WI38 (cell line): ENCODE measurements around the gene SUPT5H.

ENCODE experiments used
- H3K4me3 ChIP-seq: 2 replicates; pipeline ENCODE4 v1.5.1; 2011; ENCODE audit warnings: low read depth, mild to moderate bottlenecking, control low read depth, low read length
- TF ChIP-seq, protein P1 (sequence below): IDR thresholded peaks from 2 replicates; pipeline ENCODE4 v1.5.1; 2012; ENCODE audit warnings: low read depth, mild to moderate bottlenecking, control low read depth, low read length

Gene SUPT5H

DNA sequence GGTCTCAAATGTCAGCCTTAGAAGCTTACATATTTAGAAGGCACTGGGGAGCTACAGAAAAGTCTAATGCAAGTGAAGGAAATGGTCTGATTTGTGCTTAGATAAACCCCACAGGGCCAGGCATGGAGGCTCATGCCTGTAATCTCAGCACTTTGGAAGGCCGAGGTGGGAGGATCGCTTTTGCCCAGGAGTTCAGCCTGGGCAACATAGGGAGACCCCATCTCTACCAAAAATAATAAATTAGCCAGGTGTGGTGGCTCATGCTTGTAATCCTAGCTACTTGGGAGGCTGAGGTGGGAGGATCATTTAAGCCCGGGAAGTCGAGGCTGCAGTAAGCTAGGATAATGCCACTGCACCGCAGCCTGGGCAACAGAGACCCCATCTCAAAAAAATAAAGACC, 50.7 kb downstream of the SUPT5H start:
- H3K4me3 ChIP-seq: no peak overlapping the region
- TF ChIP-seq, protein P1, sequence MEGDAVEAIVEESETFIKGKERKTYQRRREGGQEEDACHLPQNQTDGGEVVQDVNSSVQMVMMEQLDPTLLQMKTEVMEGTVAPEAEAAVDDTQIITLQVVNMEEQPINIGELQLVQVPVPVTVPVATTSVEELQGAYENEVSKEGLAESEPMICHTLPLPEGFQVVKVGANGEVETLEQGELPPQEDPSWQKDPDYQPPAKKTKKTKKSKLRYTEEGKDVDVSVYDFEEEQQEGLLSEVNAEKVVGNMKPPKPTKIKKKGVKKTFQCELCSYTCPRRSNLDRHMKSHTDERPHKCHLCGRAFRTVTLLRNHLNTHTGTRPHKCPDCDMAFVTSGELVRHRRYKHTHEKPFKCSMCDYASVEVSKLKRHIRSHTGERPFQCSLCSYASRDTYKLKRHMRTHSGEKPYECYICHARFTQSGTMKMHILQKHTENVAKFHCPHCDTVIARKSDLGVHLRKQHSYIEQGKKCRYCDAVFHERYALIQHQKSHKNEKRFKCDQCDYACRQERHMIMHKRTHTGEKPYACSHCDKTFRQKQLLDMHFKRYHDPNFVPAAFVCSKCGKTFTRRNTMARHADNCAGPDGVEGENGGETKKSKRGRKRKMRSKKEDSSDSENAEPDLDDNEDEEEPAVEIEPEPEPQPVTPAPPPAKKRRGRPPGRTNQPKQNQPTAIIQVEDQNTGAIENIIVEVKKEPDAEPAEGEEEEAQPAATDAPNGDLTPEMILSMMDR: no peak

DNA sequence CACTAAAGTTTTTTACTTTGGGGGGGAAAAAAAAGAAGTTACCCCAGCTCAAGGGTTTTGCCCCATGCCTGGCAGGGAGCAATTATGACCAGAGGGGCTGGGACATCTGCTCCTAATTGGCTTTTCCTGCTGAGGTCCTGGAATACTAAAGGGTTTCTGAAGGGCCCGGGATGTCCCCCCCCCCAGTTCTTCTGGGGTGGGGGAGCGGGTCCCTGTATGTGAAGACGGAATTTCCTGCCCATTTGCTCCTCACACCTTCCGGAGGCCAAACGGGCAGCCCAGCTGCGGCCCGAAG, 52.3 kb downstream of the SUPT5H start:
- no peak overlapping the region for H3K4me3 ChIP-seq
- TF ChIP-seq, protein P1: 0 out of 2 replicates have a peak, but pooled peaks have one; percentile 9

DNA sequence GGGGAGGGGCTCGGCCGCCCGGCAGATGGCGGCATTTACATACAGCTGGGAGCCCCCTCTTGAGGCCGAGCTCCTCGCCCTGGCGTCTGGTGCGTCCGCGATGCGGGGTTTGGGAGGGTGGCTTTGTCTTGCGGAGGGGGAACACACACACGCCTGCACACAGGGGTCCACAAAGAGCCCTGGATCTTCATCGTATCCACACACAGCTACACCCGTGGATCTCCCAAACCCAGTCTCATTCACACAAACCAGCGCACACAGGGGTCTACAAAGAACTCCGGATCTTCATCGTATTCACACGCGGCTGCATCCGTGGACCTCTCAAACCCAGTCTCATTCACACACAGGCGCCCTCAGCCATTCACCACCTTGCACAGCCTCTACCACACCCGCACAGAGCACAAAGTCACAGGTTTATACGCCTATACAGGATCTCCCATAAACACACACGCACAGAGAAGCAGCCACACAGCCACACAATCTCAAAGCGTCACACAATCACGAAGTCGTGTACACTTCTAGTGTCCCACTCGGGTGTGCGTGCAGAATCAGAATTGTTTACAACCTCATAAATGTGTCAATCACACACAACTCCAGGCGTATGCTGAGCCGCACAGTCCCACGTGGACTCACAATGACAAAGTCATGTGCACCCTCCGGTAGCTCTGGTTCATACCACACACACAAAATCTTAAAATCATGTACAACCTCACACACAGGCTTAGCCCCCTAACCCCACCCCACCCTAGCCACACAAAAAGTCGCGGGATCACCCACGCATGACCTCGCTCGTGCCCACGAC, 52.8 kb downstream of the SUPT5H start:
- H3K4me3 ChIP-seq: 0 out of 2 replicates have a peak overlapping the region, but pooled peaks have one; percentile 8
- TF ChIP-seq, protein P1: no peak

DNA sequence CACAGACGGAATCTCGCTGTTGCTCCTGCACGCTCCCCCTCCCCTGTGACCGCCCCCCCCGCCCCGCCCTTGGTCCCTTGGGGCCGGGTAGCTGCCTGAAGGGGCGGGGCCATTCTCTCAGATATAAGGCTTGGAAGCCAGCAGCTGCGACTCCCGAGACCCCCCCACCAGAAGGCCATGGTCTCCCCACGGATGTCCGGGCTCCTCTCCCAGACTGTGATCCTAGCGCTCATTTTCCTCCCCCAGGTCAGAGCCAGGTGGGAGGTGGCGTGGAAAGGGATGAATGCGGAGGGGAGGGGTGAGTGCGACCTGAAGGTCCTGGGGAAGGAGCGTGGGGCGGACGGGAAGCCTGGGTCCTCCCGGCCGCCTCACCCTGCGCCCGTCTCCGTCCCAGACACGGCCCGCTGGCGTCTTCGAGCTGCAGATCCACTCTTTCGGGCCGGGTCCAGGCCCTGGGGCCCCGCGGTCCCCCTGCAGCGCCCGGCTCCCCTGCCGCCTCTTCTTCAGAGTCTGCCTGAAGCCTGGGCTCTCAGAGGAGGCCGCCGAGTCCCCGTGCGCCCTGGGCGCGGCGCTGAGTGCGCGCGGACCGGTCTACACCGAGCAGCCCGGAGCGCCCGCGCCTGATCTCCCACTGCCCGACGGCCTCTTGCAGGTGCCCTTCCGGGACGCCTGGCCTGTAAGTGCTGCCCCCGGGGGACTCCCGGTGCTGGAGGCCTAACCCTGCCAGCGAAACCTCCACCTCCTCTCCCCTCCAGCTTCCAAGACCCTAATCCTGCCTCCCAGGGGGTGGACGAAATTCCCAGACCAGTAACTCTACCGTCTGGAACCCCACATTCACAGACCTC, 53.6 kb downstream of the SUPT5H start, which contains the start of gene DLL3:
Gene DLL3 (plus strand): TSS at position 150 of the 845 bp plus-strand sequence. CDS start 28 bp downstream, at position 178.
- TF ChIP-seq, protein P1: no peak
- 0 out of 2 replicates have a peak within 1 kb of the TSS, but pooled peaks have one; percentile 8 for H3K4me3 ChIP-seq

DNA sequence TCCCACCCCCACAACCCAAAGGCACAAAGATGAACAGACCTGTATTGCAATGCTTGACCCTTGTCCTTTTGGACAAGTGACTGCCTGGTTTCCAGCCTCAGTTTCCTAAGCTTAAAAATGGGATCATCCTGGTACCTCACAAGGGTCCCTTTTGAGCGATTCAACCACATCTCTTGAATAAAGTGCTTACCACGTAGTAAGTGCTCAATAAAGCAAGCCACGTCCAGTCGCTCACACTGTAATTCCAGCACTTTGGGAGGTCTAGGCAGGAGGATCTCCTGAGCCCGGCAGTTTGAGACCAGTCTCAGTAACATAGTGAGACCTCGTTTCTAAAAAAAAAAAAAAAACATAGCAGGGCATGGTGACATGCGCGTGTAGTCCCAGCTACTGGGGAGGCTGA, 54.5 kb downstream of the SUPT5H start:
- TF ChIP-seq, protein P1: no peak

DNA sequence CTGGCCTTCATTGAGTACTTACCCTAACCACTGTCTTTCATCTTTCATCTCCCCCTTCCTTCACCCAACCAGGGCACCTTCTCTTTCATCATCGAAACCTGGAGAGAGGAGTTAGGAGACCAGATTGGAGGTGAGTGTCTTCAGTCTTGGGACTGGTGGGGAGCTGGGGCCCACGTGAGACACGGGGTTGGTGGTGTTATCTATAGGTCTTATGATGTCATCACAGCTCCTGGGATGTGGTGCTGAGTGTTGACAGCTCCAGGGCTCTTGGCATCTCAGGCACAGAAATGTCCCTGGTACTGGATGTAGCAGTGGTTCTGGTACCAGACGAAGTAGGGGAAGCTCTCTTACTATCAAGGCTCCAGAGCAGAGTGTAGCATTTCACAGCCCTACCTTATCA, 55.2 kb downstream of the SUPT5H start:
- no peak overlapping the region for H3K4me3 ChIP-seq
- TF ChIP-seq, protein P1: no peak

More for the DNA sequence above, 54.5 kb downstream of the SUPT5H start:
- no peak overlapping the region for H3K4me3 ChIP-seq

DNA sequence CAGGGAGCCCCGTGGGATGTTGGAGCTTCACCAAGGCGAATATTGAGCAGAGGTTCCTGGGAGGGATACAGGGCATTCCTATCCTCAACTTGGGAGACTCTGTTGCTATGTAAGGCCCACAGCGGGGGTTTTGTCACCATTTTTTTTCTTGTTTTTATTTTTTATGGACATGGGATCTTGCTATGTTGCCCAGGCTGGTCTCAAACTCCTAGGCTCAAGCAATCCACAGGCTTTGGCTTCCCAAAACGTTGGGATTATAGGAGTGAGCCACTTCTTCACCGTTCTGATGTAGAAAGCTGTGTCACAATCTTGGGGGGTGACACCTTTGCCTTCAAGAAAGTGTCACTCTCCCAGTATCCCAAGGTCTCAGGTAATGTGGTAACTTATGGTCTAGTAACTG, 56.0 kb downstream of the SUPT5H start:
- TF ChIP-seq, protein P1: no peak
- H3K4me3 ChIP-seq: no peak overlapping the region
